ENCODE measurements around the gene HSD17B1.

GRCh38 chr17:42512733-42513251 lies 39.9 kb upstream of the HSD17B1 start:
- TF ChIP-seq CTCF (IDR thresholded peaks at IDR 0.05) (no peak), POLR2A (IDR thresholded peaks at IDR 0.05) (no peak)
